GM06990 (cell line): ENCODE data around the gene ADCY9.

Source experiments
- DNase-seq: peaks from one replicate; pipeline ENCODE4 v3.0.0-alpha.2; 2011; ENCODE audit not compliant: insufficient read length; ENCODE audit errors: extremely low read depth
- H3K27me3 ChIP-seq: replicated peaks from 2 replicates; pipeline ENCODE4 v1.6.0; 2011; ENCODE audit warnings: low read length; ENCODE audit not compliant: control insufficient read depth, insufficient read depth
- H3K36me3 ChIP-seq: 2 replicates; pipeline ENCODE4 v1.5.1; 2011; ENCODE audit warnings: low read length; ENCODE audit not compliant: control insufficient read depth, insufficient read depth
- H3K4me3 ChIP-seq: replicated peaks from 2 replicates; pipeline ENCODE4 v1.5.1; 2011; ENCODE audit warnings: low read depth, mild to moderate bottlenecking, control low read depth, low read length
- CTCF ChIP-seq: IDR thresholded peaks from 2 replicates; pipeline ENCODE4 v1.5.1; 2011; ENCODE audit warnings: low read length, control low read depth, mild to moderate bottlenecking, inconsistent platforms; ENCODE audit not compliant: insufficient read depth, poor library complexity, severe bottlenecking

The ADCY9 gene

DNA sequence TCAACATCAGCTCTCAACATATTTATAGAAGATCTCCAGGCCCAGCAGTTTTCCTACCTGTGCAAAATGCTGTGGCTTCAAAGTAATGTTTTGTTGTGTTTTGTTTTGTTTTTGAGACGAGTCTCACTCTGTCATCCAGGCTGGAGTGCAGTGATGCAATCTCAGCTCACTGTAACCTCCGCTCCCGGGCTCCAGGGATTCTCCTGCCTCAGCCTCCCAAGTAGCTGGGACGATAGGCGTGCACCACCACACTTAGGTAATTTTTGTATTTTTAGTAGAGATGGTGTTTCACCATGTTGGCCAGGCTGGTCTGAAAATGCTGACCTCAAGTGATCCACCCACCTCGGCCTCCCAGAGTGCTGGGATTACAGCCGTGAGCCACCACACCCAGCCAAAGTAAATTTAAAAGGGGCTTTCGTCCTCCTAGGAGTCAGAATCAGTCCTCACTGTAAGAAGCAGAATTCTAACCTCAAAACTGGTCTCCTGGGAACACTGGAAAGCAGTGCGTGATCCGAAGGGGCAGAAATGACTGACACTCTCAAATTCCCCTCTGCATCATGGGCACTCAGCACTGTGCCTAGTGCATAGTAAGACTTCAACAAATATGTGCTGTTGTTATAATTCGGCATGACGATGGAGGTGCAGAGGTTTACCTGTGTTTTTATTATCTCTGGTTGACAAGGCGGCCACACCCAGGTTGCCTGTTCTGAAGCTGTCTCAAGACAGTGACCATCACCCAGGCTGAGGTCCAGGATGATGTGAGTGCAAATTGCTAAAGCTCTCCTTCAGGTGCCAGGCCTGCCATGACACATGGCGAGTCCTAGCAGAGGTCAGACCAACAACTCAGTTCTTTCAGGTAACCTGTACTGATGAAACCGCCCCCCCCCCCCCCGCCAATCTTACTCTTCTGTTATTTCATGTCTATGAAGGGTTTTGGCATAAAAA is 59.8 kb downstream of the ADCY9 start:
- no peak for TF ChIP-seq CTCF
- no peak for DNase-seq
- no peak overlapping the region for H3K4me3 ChIP-seq

GRCh38 chr16:4055748-4056147 is 60.5 kb downstream of the ADCY9 start:
- H3K36me3 ChIP-seq = no peaks in the 10 kb centered on the region
- no peaks in the 10 kb centered on the region for H3K27me3 ChIP-seq
- no peak overlapping the region for H3K4me3 ChIP-seq
- DNase-seq = no peak
- TF ChIP-seq CTCF = no peak

More for the DNA sequence above, 59.8 kb downstream of the ADCY9 start:
- Histone ChIP-seq H3K36me3 (no peaks in the 10 kb centered on the region), H3K27me3 (no peaks in the 10 kb centered on the region)

- no peak overlapping the region for H3K4me3 ChIP-seq
- no peak for DNase-seq
- no peaks in the 10 kb centered on the region for H3K27me3 ChIP-seq
- TF ChIP-seq CTCF = no peak
- no peaks in the 10 kb centered on the region for H3K36me3 ChIP-seq
Observed at GRCh38 chr16:4053301-4053845, 62.9 kb downstream of the ADCY9 start.

GRCh38 chr16:4052801-4053293 is 63.4 kb downstream of the ADCY9 start:
- H3K36me3 ChIP-seq = no peaks in the 10 kb centered on the region

DNA sequence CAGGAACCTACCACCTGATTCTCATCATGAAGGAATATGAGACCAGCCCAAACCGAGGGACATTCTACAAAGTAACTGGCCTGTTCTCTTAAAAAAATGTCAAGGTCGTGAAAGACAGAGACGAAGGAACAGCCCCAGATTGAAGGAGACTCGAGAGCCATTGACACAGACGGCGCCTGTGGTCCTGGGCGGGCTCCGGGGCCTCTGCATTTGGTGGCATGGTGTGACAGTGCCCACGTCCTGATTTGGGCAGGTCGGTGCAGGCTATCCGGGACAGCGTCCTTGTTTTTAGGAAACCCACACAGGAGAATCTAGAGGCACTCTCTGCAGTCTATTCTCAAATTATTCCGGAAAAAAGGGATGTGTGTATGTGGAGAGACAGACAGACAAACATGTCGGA is 64.1 kb downstream of the ADCY9 start:
- DNase-seq = no peak
- no peaks in the 10 kb centered on the region for H3K36me3 ChIP-seq
- H3K27me3 ChIP-seq = no peaks in the 10 kb centered on the region
- H3K4me3 ChIP-seq = no peak overlapping the region
- no peak for TF ChIP-seq CTCF

More at GRCh38 chr16:4052801-4053293, 63.4 kb downstream of the ADCY9 start:
- no peak for DNase-seq
- H3K27me3 ChIP-seq = no peaks in the 10 kb centered on the region
- no peak for TF ChIP-seq CTCF
- no peak overlapping the region for H3K4me3 ChIP-seq
